Measurements from ENCODE around the gene DCLK2. TPM values are rescaled to one million over a fixed set of nuclear protein-coding genes. Genes with fewer than 3 reads are reported as not detected.

Gene DCLK2
- total and polyA plus RNA-seq, 2 of the 8 experiments (the other 6 are each of a cell fraction or from before 2014, with no cell fraction given): 0.32 to 0.37 TPM

- no peak overlapping the region for H2BK120ac ChIP-seq (replicated peaks; ENCODE audit: low read depth, low read length)
- H3K18ac ChIP-seq (ENCODE audit: extremely low read depth, low read length): no peak overlapping the region
- H2BK20ac ChIP-seq (ENCODE audit: low read length): no peak overlapping the region
- DNase-seq (ENCODE audit: low read depth in 1 of 2, low spot score in 2 of 2) (no peak), FAIRE-seq (no peak)
- POLR2A ChIA-PET (ENCODE audit: partially characterized antibody): no interaction called here
- H4K20me1 ChIP-seq (replicated peaks in 1 of 2; ENCODE audit: control insufficient read depth in 1 of 2, insufficient read depth in 2 of 2, low read length in 2 of 2): no peaks in the 10 kb centered on the region
- H2AFZ ChIP-seq (ENCODE audit: low read length): no peak overlapping the region
- H4K5ac ChIP-seq (ENCODE audit: insufficient read length, low read depth, low read length): no peak overlapping the region
- TF ChIP-seq CHD1 (IDR thresholded peaks at IDR 0.05; ENCODE audit: low read depth, low read length): no peak
- TF ChIP-seq RBBP5 (IDR thresholded peaks at IDR 0.05; ENCODE audit: borderline replicate concordance, low read depth, low read length): no peak
- no peak overlapping the region for H3K9ac ChIP-seq (replicated peaks in 1 of 4; ENCODE audit: extremely low read depth in 1 of 4, low read depth in 3 of 4, low read length in 3 of 4)
- H2BK5ac ChIP-seq (ENCODE audit: low read depth, low read length): no peak overlapping the region
- no peak overlapping the region for H3K23ac ChIP-seq (ENCODE audit: insufficient read length)
- no peak overlapping the region for H3K56ac ChIP-seq (replicated peaks; ENCODE audit: insufficient read length, low read depth, low read length)
- H3K36me3 ChIP-seq (ENCODE audit: control insufficient read depth in 2 of 4, insufficient read depth in 4 of 4, low read length in 3 of 4): no peaks in the 10 kb centered on the region
- H3K79me1 ChIP-seq (ENCODE audit: low read depth, low read length): no peaks in the 10 kb centered on the region
- no peak overlapping the region for H2BK12ac ChIP-seq (ENCODE audit: low read depth, low read length)
- H3K4me2 ChIP-seq (ENCODE audit: insufficient read depth in 1 of 2, low read depth in 2 of 2, low read length in 2 of 2): no peak overlapping the region
- WGBS, 2 experiments (ENCODE audit: extremely low coverage in 1 of 2, insufficient coverage in 1 of 2, insufficient read length in 1 of 2, insufficient replicate concordance in 2 of 2, low coverage in 1 of 2, low lambda C conversion rate in 2 of 2, missing lambda C conversion rate in 1 of 2): 64% methylated on average over 4 of the region's 4 CpGs; no CpG with 5 or more reads in 1 of the 2 experiments
- no peak overlapping the region for H4K8ac ChIP-seq (ENCODE audit: extremely low read depth, insufficient read depth, low read length)
- no peaks in the 10 kb centered on the region for H3K23me2 ChIP-seq (ENCODE audit: low read depth, low read length)
- CTCF ChIA-PET (ENCODE audit: partially characterized antibody): interaction anchor here (1.2 to 2.0 kb wide), 3 partner anchors 22 to 210 kb away, joined by 3 to 6 read pairs (median 6); no protein-coding TSS in a partner anchor
- H3K14ac ChIP-seq (ENCODE audit: insufficient read length): no peak overlapping the region
- H3K4ac ChIP-seq (replicated peaks; ENCODE audit: insufficient read length, low read depth, low read length): no peak overlapping the region
- H3K9me3 ChIP-seq (ENCODE audit: insufficient read depth in 2 of 2, low read depth in 1 of 2, low read length in 1 of 2): no peaks in the 10 kb centered on the region
- H3K27me3 ChIP-seq (replicated peaks in 1 of 4; ENCODE audit: control insufficient read depth in 3 of 4, extremely low read depth in 1 of 4, insufficient read depth in 3 of 4, low read length in 3 of 4): peaks cover 0 to 3% (median 0%) of the 10 kb centered on the region in 4 experiments; a peak in 2 of 7 replicates
- peaks cover 0 to 6% (median 1%) of the 10 kb centered on the region in 4 experiments; a peak in 1 of 7 replicates for H3K4me1 ChIP-seq (replicated peaks in 1 of 4; ENCODE audit: control insufficient read depth in 3 of 4, insufficient read depth in 4 of 4, low read length in 3 of 4)
- no peak overlapping the region for H3K4me3 ChIP-seq (ENCODE audit: extremely low read depth in 1 of 4, insufficient read depth in 2 of 4, low read depth in 3 of 4, low read length in 4 of 4)
- no peak overlapping the region for H2BK15ac ChIP-seq (ENCODE audit: low read length)
- no peak overlapping the region for H4K91ac ChIP-seq (replicated peaks; ENCODE audit: insufficient read length, low read length)
- no peak overlapping the region for H2AK5ac ChIP-seq (ENCODE audit: low read depth, low read length)
- H3K27ac ChIP-seq (ENCODE audit: low read depth, low read length): no peak overlapping the region
- no peaks in the 10 kb centered on the region for H3K79me2 ChIP-seq (ENCODE audit: control insufficient read depth in 1 of 2, insufficient read depth in 2 of 2, low read length in 2 of 2)
Measured at GRCh38 chr4:150033081-150033480, 45.2 kb upstream of the DCLK2 start.
